ENCODE measurements around the gene SLC27A5. TPM values are rescaled to one million over a fixed set of nuclear protein-coding genes. Genes with fewer than 3 reads are reported as not detected.
"Not testable (repeated sequence)": the region's sequence is repeated elsewhere in the genome, so short reads cannot be mapped to it uniquely, and the experiment has no call there.

SLC27A5 gene
- total RNA-seq, 4 donors from 2014 or later: 2.0 to 9.1 (median 4.6) TPM

- H3K4me1 ChIP-seq: peaks cover 21 to 26% of the 10 kb centered on the region in 2 donors
- H3K27ac ChIP-seq: peak overlapping the region; percentile 63 to 97 (median 93)
- TF ChIP-seq POLR2A (IDR thresholded peaks at IDR 0.05) (no peak), CTCF (IDR thresholded peaks at IDR 0.05 in 4 of 5, conservative IDR thresholded peaks at IDR 0.05 in 1 of 5) (no peak)
- H3K4me3 ChIP-seq: peak overlapping the region; percentile 75 to 94 (median 88)
- no peaks in the 10 kb centered on the region for H3K27me3 ChIP-seq
- ATAC-seq (no peak), DNase-seq (no peak)
- in situ Hi-C loops (cut with MboI; ENCODE audit: low sequenced_read_pairs in 4 of 4): no loop called here
- H3K36me3 ChIP-seq: peaks cover 3 to 51% of the 10 kb centered on the region in 2 donors
- no peaks in the 10 kb centered on the region for H3K9me3 ChIP-seq
- intact Hi-C loops (cut with DNase I; ENCODE audit: low total_unique reads): no loop called here
Measured at GRCh38 chr19:58546019-58546530, 34.3 kb upstream of the SLC27A5 start.

DNA sequence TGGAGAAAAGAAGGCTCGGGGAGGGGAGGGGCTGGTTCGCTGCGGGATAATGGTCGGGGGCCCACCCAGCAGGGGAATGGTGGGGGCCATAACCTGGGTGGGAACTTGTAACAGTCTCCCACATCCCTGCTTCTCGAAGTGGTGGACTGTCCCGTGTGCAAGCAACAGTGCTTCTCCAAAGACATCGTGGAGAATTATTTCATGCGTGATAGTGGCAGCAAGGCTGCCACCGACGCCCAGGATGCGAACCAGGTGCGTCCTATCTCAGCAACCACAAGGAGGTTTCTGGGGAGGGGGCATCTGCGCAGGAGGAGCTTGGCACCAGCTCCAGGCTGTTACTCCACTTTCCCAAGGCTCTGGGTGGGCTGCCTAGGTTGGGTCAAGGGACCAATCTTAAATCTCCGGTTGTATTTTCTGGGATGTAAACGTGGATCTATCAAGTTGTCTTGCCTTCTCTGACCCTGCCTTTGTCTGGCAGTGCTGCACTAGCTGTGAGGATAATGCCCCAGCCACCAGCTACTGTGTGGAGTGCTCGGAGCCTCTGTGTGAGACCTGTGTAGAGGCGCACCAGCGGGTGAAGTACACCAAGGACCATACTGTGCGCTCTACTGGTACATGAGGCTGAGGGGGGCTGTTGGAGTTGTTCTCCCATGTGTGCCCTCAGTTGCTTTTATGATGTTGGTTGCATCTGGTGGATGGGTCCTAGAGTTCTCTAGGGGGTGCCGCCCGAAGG lies 33.7 kb upstream of the SLC27A5 start:
- TF ChIP-seq CTCF (IDR thresholded peaks at IDR 0.05 in 4 of 5, conservative IDR thresholded peaks at IDR 0.05 in 1 of 5) (no peak), POLR2A (IDR thresholded peaks at IDR 0.05) (no peak)
- peaks cover 3 to 44% of the 10 kb centered on the region in 2 donors for H3K36me3 ChIP-seq
- H3K27me3 ChIP-seq: no peaks in the 10 kb centered on the region
- in situ Hi-C loops (cut with MboI; ENCODE audit: low sequenced_read_pairs in 4 of 4): no loop called here
- H3K4me1 ChIP-seq: peaks cover 21 to 26% of the 10 kb centered on the region in 2 donors
- H3K9me3 ChIP-seq: no peaks in the 10 kb centered on the region
- H3K27ac ChIP-seq: peak overlapping the region; percentile 63 to 97 (median 93)
- ATAC-seq (no peak), DNase-seq (no peak)
- peak overlapping the region; percentile 75 to 94 (median 88) for H3K4me3 ChIP-seq
- intact Hi-C loops (cut with DNase I; ENCODE audit: low total_unique reads): no loop called here

- peaks cover 21 to 26% of the 10 kb centered on the region in 2 donors for H3K4me1 ChIP-seq
- no peaks in the 10 kb centered on the region for H3K9me3 ChIP-seq
- TF ChIP-seq POLR2A (IDR thresholded peaks at IDR 0.05) (no peak), CTCF (IDR thresholded peaks at IDR 0.05 in 4 of 5, conservative IDR thresholded peaks at IDR 0.05 in 1 of 5) (peak in 1 of 5 experiments; percentile 3)
- ATAC-seq: peak; percentile 63 to 64
- intact Hi-C loops (cut with DNase I; ENCODE audit: low total_unique reads): loop anchor here (1.0 kb wide), 4 partner anchors 14 to 45 kb away; partner anchors contain the start of genes MZF1, UBE2M and ZBTB45
- H3K27ac ChIP-seq: peak overlapping the region; percentile 92 to 97 (median 96)
- no peak for DNase-seq
- peak overlapping the region; percentile 75 to 94 (median 88) for H3K4me3 ChIP-seq
- in situ Hi-C loops (cut with MboI; ENCODE audit: low sequenced_read_pairs in 4 of 4): no loop called here
- no peaks in the 10 kb centered on the region for H3K27me3 ChIP-seq
- peaks cover 3 to 37% of the 10 kb centered on the region in 2 donors for H3K36me3 ChIP-seq
Measured at GRCh38 chr19:58544591-58545285, 32.9 kb upstream of the SLC27A5 start.

DNA sequence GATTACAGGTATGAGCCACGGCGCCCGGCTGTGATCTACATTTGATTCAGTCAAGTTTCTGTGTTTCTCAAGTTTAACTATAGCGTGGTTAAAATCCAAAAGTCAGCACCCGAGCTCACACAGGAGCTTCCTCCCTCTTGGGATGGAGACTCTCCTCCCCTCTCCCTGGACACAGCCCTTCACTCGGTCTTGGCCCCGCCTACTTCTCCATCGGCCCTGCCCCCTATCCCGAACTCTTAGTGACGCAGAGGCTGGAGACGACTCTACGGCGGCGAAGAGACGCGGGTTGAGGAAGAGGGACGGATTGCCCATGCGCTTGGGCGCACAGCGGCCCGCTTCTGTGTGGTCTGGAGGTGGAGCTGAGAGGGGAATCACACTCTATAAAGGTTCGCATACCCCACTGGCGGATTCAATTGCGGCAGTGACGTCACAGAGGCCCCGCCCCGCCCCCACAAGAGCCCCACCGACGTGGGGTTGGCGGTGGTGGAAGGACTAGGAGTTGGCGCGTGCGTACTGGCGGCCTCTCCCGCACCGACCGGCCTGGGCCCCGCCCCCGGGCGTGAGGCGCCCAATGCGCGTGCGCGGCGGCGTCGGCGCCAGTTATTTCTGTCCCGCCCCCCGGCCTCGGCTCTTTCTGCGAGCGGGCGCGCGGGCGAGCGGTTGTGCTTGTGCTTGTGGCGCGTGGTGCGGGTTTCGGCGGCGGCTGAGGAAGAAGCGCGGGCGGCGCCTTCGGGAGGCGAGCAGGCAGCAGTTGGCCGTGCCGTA lies 32.2 kb upstream of the SLC27A5 start, which contains the start of gene TRIM28:
TSS of gene TRIM28 (plus strand) at position 239 of the 765 bp plus-strand sequence. CDS start 694 bp downstream, outside the sequence.
- peaks cover 3 to 30% of the 10 kb centered on the region in 2 donors for H3K36me3 ChIP-seq
- H3K27ac ChIP-seq: peak within 1 kb of the TSS; percentile 92 to 97 (median 96)
- H3K27me3 ChIP-seq: no peaks in the 10 kb centered on the region
- peaks cover 21 to 26% of the 10 kb centered on the region in 2 donors for H3K4me1 ChIP-seq
- ATAC-seq (peak; percentile 97 to 98), DNase-seq (peak; percentile 95 to 97)
- peak within 1 kb of the TSS; percentile 75 to 94 (median 88) for H3K4me3 ChIP-seq
- H3K9me3 ChIP-seq: no peaks in the 10 kb centered on the region
- TF ChIP-seq CTCF (IDR thresholded peaks at IDR 0.05 in 4 of 5, conservative IDR thresholded peaks at IDR 0.05 in 1 of 5) (peak in 1 of 5 experiments; percentile 1), POLR2A (IDR thresholded peaks at IDR 0.05) (peak; percentile 97 to 98)
- in situ Hi-C loops (cut with MboI; ENCODE audit: low sequenced_read_pairs in 4 of 4): no loop called here
- intact Hi-C loops (cut with DNase I; ENCODE audit: low total_unique reads): loop anchor here (1.0 kb wide), 4 partner anchors 14 to 45 kb away; partner anchors contain the start of genes MZF1, UBE2M and ZBTB45

- H3K9me3 ChIP-seq; intact Hi-C loops (cut with DNase I; ENCODE audit: low total_unique reads); DNase-seq; ATAC-seq; in situ Hi-C loops (cut with MboI; ENCODE audit: low sequenced_read_pairs in 4 of 4): not testable (repeated sequence)
- Histone ChIP-seq H3K27me3 (peaks cover 0 to 11% (median 10%) of the 10 kb centered on the region in 3 donors), H3K36me3 (peaks cover 0 to 18% of the 10 kb centered on the region in 2 donors), H3K4me1 (peaks cover 21 to 32% of the 10 kb centered on the region in 2 donors), H3K27ac (peak overlapping the region; percentile 92 to 97 (median 96)), H3K4me3 (peak overlapping the region; percentile 60 to 91 (median 75))
Measured at GRCh38 chr19:58542641-58543372, 31.0 kb upstream of the SLC27A5 start.

DNA sequence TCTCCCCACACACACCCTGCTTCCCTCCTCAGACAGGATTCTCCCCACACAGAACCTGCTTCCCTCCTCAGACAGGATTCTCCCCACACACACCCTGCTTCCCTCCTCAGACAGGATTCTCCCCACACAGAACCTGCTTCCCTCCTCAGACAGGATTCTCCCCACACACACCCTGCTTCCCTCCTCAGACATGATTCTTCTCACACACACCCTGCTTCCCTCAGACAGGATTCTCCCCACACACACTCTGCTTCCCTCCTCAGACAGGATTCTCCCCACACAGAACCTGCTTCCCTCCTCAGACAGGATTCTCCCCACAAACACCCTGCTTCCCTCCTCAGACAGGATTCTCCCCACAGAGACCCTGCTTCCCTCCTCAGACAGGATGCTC lies 27.4 kb upstream of the SLC27A5 start:
- H3K4me3 ChIP-seq; H3K9me3 ChIP-seq; ATAC-seq; in situ Hi-C loops (cut with MboI; ENCODE audit: low sequenced_read_pairs in 4 of 4); H3K36me3 ChIP-seq; H3K27ac ChIP-seq; intact Hi-C loops (cut with DNase I; ENCODE audit: low total_unique reads); DNase-seq; H3K4me1 ChIP-seq: not testable (repeated sequence)
- H3K27me3 ChIP-seq: peaks cover 0 to 17% (median 16%) of the 10 kb centered on the region in 3 donors

Measured in gastrocnemius medialis (tissue), 4 donors.